SK-N-SH (cell line): Measurements from ENCODE around the gene PLAA.

Experiments
- CTCF ChIP-seq: fragments of 200-600 bp; sonication (generic); IDR thresholded peaks from 2 replicates; pipeline ENCODE4 v1.6.1; 2017; ENCODE audit warnings: antibody characterized with exemption, mild to moderate bottlenecking, moderate library complexity
- FOXM1 ChIP-seq: IDR thresholded peaks from 2 replicates; pipeline ENCODE4 v1.4.0; 2012; ENCODE audit warnings: low read depth, mild to moderate bottlenecking
- GABPA ChIP-seq: IDR thresholded peaks from 2 replicates; pipeline ENCODE4 v1.4.0; 2012; ENCODE audit warnings: low read depth, mild to moderate bottlenecking
- IRF3 ChIP-seq: fragments of 150-350 bp; IDR thresholded peaks from 2 replicates; pipeline ENCODE4 v1.6.1; 2016; ENCODE audit warnings: mild to moderate bottlenecking, low read depth, low read length
- MAX ChIP-seq: IDR thresholded peaks from 2 replicates; pipeline ENCODE4 v1.4.0; 2012; ENCODE audit warnings: low read depth
- MXI1 ChIP-seq: IDR thresholded peaks from 2 replicates; pipeline ENCODE4 v1.6.1; 2012; ENCODE audit warnings: mild to moderate bottlenecking, low read depth, low read length, improper control_type of control experiment
- NRF1 ChIP-seq: IDR thresholded peaks from 2 replicates; pipeline ENCODE4 v1.6.1; 2012; ENCODE audit warnings: low read depth, mild to moderate bottlenecking, low read length
- RAD21 ChIP-seq: IDR thresholded peaks from 2 replicates; pipeline ENCODE4 v1.6.1; 2012; ENCODE audit warnings: mild to moderate bottlenecking, low read length
- RCOR1 ChIP-seq: fragments of 150-350 bp; IDR thresholded peaks from 2 replicates; pipeline ENCODE4 v1.6.1; 2017; ENCODE audit warnings: antibody characterized with exemption, low read length
- RXRA ChIP-seq: IDR thresholded peaks from 2 replicates; pipeline ENCODE4 v1.4.0; 2012; ENCODE audit warnings: low read depth, mild to moderate bottlenecking, borderline replicate concordance
- SMC3 ChIP-seq: IDR thresholded peaks from 2 replicates; pipeline ENCODE4 v1.6.1; 2012; ENCODE audit warnings: low read depth, low read length, improper control_type of control experiment
- TCF12 ChIP-seq: IDR thresholded peaks from 2 replicates; pipeline ENCODE4 v1.4.0; 2012
- USF1 ChIP-seq: IDR thresholded peaks from 2 replicates; pipeline ENCODE4 v1.4.0; 2012; ENCODE audit warnings: low read depth, borderline replicate concordance
- YY1 ChIP-seq: IDR thresholded peaks from 2 replicates; pipeline ENCODE4 v1.4.0; 2012; ENCODE audit warnings: low read depth, mild to moderate bottlenecking

GRCh38 chr9:26913138-26913668 lies 33.8 kb downstream of the PLAA start:
- TF ChIP-seq CTCF, result no peak
- TF ChIP-seq USF1, result no peak
- TF ChIP-seq IRF3, result no peak
- TF ChIP-seq GABPA, result no peak
- no peak for TF ChIP-seq YY1
- no peak for TF ChIP-seq FOXM1
- no peak for TF ChIP-seq RCOR1
- TF ChIP-seq RAD21, result no peak
- TF ChIP-seq RXRA, result no peak
- TF ChIP-seq MAX, result no peak
- no peak for TF ChIP-seq SMC3
- TF ChIP-seq TCF12, result no peak
- no peak for TF ChIP-seq MXI1
- no peak for TF ChIP-seq NRF1
